HFF-Myc (cell line): Measurements from ENCODE around the gene RASGEF1C.

Source experiments
- DNase-seq: peaks from one replicate; pipeline ENCODE4 v3.0.0-alpha.2; 2011; ENCODE audit warnings: low read depth; ENCODE audit errors: extremely low read depth
- H3K4me3 ChIP-seq: replicated peaks from 2 replicates; pipeline ENCODE4 v1.5.1; 2011; ENCODE audit warnings: low read depth, mild to moderate bottlenecking, control low read depth, low read length
- CTCF ChIP-seq: IDR thresholded peaks from 2 replicates; pipeline ENCODE4 v1.5.1; 2012; ENCODE audit warnings: mild to moderate bottlenecking, low read depth, low read length, control low read depth; ENCODE audit errors: missing control alignments

RASGEF1C gene

GRCh38 chr5:180099733-180100611 lies 109.0 kb downstream of the RASGEF1C start:
- TF ChIP-seq CTCF: no peak
- no peak overlapping the region for H3K4me3 ChIP-seq
- DNase-seq: no peak

DNA sequence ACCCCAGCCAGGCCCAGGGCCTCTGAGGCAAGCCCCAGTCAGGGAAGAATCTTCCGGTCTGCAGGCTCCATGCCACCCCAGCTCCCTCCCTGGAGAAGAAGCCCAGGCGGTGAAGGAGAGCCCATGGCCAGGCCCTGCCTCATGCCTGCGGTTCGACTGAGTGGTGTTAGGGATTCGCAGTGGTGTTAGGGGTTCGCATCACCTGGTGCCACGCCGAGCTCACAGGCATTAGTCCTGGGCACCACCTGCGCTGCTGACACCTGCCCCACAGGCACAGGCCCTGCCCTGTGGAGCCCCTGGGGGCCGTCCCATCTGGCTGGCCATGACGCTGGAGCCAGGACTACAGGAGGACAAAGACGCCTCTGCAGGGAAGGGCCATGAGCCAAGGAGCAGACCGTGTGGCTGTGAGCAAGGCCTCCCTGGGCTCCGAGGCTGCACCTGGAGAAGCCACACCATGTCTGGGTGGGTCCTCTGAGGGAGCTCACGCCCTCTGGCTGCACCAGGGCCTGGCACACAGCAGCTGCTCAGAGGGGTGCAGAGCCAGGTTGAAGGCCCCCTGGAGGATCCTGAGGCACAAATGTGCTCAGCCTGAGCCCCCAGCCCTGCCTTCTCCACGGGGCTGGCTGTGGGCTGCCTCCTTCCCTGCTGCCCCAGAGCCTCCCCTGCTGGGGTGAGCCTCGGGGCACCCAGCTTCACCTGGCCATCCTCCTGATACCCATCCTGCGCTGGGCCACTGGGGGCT lies 109.8 kb downstream of the RASGEF1C start:
- no peak for TF ChIP-seq CTCF
- H3K4me3 ChIP-seq: no peak overlapping the region
- DNase-seq: no peak

DNA sequence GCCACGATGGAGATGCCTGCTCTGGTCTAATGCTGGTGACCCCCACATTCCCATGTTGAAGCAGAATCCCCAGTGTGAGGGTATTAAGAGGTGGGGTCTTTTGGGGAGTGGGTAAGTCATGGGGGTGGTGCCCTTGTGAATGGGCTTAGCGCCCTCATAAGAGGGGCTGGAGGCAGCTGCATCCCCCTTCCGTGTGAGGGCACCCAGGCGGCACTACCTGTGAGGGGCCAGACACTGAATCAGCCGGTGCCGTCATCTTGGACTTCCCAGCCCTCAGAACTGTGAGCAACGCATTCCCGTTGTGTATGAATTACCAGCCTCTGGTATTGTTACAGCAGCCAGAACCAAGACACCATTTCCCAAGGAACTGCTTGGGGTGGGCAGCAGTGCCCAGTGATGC lies 110.5 kb downstream of the RASGEF1C start:
- TF ChIP-seq CTCF: no peak
- no peak for DNase-seq
- no peak overlapping the region for H3K4me3 ChIP-seq

DNA sequence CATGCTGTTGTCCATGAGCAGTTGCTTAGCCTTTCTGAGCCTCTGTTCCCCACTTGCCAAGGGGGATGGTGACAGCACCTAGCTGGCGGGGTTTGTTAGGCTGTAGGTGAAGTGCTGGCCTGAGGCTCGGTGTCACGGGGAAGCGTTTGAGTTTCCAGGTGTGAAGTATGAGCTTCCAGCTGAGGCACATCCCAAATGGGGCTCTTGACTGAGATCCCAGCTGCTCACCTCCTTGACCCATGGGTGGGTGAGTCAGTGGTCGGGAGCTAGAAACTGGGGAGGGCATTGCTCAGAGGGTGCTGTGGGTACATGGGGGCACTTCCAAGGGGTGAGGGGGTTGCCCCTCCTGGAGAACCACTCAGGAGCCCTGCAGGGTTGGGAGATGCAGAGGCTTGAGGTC lies 111.1 kb downstream of the RASGEF1C start:
- no peak overlapping the region for H3K4me3 ChIP-seq
- DNase-seq: no peak
- no peak for TF ChIP-seq CTCF

DNA sequence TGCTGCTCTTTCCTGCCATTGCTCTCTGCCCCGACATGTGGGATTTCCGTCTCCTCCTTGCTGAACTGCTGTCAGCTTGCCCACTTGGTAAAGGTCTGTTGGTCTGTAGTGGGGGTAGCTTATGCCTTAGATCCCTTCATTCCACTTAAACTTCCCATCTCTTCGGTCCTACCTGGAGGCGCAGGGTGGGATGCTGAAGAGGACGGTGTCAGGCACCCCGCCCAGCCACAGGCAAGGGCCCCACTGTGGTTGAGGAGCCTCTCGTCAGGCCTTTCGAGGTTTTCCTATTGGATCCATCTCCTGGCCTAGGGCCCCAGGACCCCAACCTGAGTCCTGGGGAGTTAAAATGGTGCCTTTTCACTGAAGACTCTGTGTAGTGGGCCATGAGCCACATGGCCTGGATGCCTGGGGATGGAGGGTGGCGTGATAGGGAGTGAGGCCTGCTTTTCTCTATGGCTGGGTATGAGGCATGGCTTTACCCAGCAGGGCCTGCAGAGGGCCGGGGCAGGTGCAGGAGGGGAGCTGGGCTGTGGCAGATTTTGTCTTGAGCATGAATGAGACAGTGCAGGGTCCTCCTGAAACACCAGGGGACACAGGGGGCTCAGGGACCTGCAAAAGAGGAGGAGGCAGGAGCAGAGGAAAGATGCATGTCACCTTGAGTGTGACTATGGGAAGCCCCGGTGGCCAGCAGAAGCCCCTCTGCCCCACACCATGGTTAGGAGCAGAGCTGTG lies 111.7 kb downstream of the RASGEF1C start:
- TF ChIP-seq CTCF: no peak
- no peak overlapping the region for H3K4me3 ChIP-seq
- DNase-seq: no peak

GRCh38 chr5:180096616-180097015 lies 112.4 kb downstream of the RASGEF1C start:
- no peak for DNase-seq
- no peak for TF ChIP-seq CTCF
- no peak overlapping the region for H3K4me3 ChIP-seq
